HK-2 (cell line): ENCODE measurements around the gene SPEF1.
"Not testable (repeated sequence)": the region's sequence is repeated elsewhere in the genome, so short reads cannot be mapped to it uniquely, and the experiment has no call there.

Source experiments
- DNase-seq: peaks from one replicate; pipeline ENCODE4 v3.0.0-alpha.2; 2018; ENCODE audit not compliant: unreplicated experiment

Gene SPEF1

GRCh38 chr20:3781153-3781910, at the start of gene SPEF1:
TSS of gene SPEF1 (minus strand) at chr20:3781448. CDS start at chr20:3781287, 161 bp downstream.
- DNase-seq, result peak; percentile 85

- not testable (repeated sequence) for DNase-seq
These were observed 48.6 kb upstream of the SPEF1 start for GRCh38 chr20:3829891-3830290.

GRCh38 chr20:3828798-3829197, 47.5 kb upstream of the SPEF1 start:
- DNase-seq, result no peak

- no peak for DNase-seq
These were observed 45.2 kb upstream of the SPEF1 start for GRCh38 chr20:3826420-3826819.

- no peak for DNase-seq
These were observed 44.3 kb upstream of the SPEF1 start for GRCh38 chr20:3825526-3825925.

- DNase-seq, result no peak
These were observed 42.6 kb upstream of the SPEF1 start for GRCh38 chr20:3823881-3824280.

- no peak for DNase-seq
These were observed 40.7 kb upstream of the SPEF1 start for GRCh38 chr20:3821996-3822395.

GRCh38 chr20:3820901-3821727, 39.9 kb upstream of the SPEF1 start:
- DNase-seq, result no peak

GRCh38 chr20:3820048-3820900, 39.0 kb upstream of the SPEF1 start, which contains the start of gene AP5S1:
TSS of gene AP5S1 (plus strand) at chr20:3820547. CDS start at chr20:3822118, 1,571 bp downstream.
- DNase-seq, result peak; percentile 99

- no peak for DNase-seq
These were observed 38.3 kb upstream of the SPEF1 start for GRCh38 chr20:3819411-3820047.

- DNase-seq, result peak; percentile 79
These were observed 37.2 kb upstream of the SPEF1 start for GRCh38 chr20:3818155-3819151.

- no peak for DNase-seq
These were observed 34.6 kb upstream of the SPEF1 start for GRCh38 chr20:3815703-3816315.

- DNase-seq, result no peak
These were observed 33.8 kb upstream of the SPEF1 start for GRCh38 chr20:3814928-3815495.

- DNase-seq, result no peak
These were observed 32.8 kb upstream of the SPEF1 start for GRCh38 chr20:3813848-3814581.

GRCh38 chr20:3812975-3813847, 32.0 kb upstream of the SPEF1 start:
- DNase-seq, result no peak

GRCh38 chr20:3812259-3812681, 31.0 kb upstream of the SPEF1 start:
- no peak for DNase-seq

GRCh38 chr20:3811467-3812258, 30.4 kb upstream of the SPEF1 start:
- DNase-seq, result peak; percentile 99
